Measurements from ENCODE around the gene GOLGA3. TPM values are rescaled to one million over a fixed set of nuclear protein-coding genes. Genes with fewer than 3 reads are reported as not detected.

Gene GOLGA3
- total and polyA plus RNA-seq, 2 donors (not counting 1 experiment from before 2014, with no cell fraction given), result 32.7 to 66.0 TPM

GRCh38 chr12:132789099-132789471 lies 39.6 kb downstream of the GOLGA3 start:
- ATAC-seq (ENCODE audit: low read depth), result no peak
- intact Hi-C loops (cut with micrococcal nuclease), result no loop called here
- no peak for DNase-seq
- Histone ChIP-seq H3K79me2 (ENCODE audit: control insufficient read depth, insufficient read depth, low read length) (peaks cover 31% of the 10 kb centered on the region), H3K9me3 (ENCODE audit: control extremely low read depth in 1 of 3, control insufficient read depth in 2 of 3, insufficient read depth in 1 of 3, low read length in 2 of 3) (no peaks in the 10 kb centered on the region), H3K27me3 (replicated peaks in 1 of 4; ENCODE audit: control extremely low read depth in 1 of 4, control insufficient read depth in 3 of 4, insufficient read depth in 4 of 4, low read length in 3 of 4) (no peaks in the 10 kb centered on the region), H3K9ac (ENCODE audit: low read length) (no peak overlapping the region), H3K4me1 (ENCODE audit: control insufficient read depth in 2 of 2, insufficient read depth in 2 of 2, low read length in 2 of 2) (no peaks in the 10 kb centered on the region), H3K27ac (ENCODE audit: low read length in 2 of 2) (no peak overlapping the region), H4K20me1 (ENCODE audit: control insufficient read depth, insufficient read depth, low read length, poor library complexity, severe bottlenecking) (peaks cover 16% of the 10 kb centered on the region), H3K4me2 (replicated peaks; ENCODE audit: low read depth, low read length, poor library complexity, severe bottlenecking) (no peak overlapping the region), H2AFZ (ENCODE audit: insufficient read depth, low read depth, low read length, poor library complexity, severe bottlenecking) (no peak overlapping the region), H3K4me3 (ENCODE audit: control extremely low read depth in 1 of 5, extremely low read depth in 1 of 5, insufficient read depth in 1 of 5, low read depth in 2 of 5, low read length in 4 of 5) (no peak overlapping the region), H3K36me3 (replicated peaks in 1 of 2; ENCODE audit: control extremely low read depth in 1 of 2, control insufficient read depth in 1 of 2, extremely low read depth in 1 of 2, insufficient read depth in 2 of 2, low read length in 1 of 2) (peaks cover 0 to 57% of the 10 kb centered on the region in 2 experiments)
- H3K9me3 Mint-ChIP-seq (ENCODE audit: insufficient read depth), result no peaks in the 10 kb centered on the region
- H3K4me1 Mint-ChIP-seq, result no peaks in the 10 kb centered on the region
- WGBS (ENCODE audit: insufficient coverage), result 96% methylated on average over 20 of the region's 21 CpGs
- ChIA-PET CTCF (interaction anchor here (0.6 to 0.9 kb wide), 2 partner anchors 15 to 20 kb away, joined by 3 read pairs; no protein-coding TSS in a partner anchor), POLR2A (no interaction called here)
- no peak for TF ChIP-seq CTCF (IDR thresholded peaks at IDR 0.05)
- no peak for TF ChIP-seq EZH2 (IDR thresholded peaks at IDR 0.05; ENCODE audit: borderline replicate concordance, insufficient read depth, low read depth, low read length, poor library complexity, severe bottlenecking)
- no peaks in the 10 kb centered on the region for H3K27me3 Mint-ChIP-seq
- H3K4me3 Mint-ChIP-seq, result no peak overlapping the region
- no peak overlapping the region for H3K27ac Mint-ChIP-seq

- H4K20me1 ChIP-seq (ENCODE audit: control insufficient read depth, insufficient read depth, low read length, poor library complexity, severe bottlenecking), result peaks cover 11% of the 10 kb centered on the region
- Mint-ChIP-seq H3K4me3 (no peak overlapping the region), H3K27ac (no peak overlapping the region), H3K4me1 (no peaks in the 10 kb centered on the region), H3K9me3 (ENCODE audit: insufficient read depth) (no peaks in the 10 kb centered on the region), H3K27me3 (no peaks in the 10 kb centered on the region)
- intact Hi-C loops (cut with micrococcal nuclease), result no loop called here
- ATAC-seq (ENCODE audit: low read depth), result no peak
- TF ChIP-seq EZH2 (IDR thresholded peaks at IDR 0.05; ENCODE audit: borderline replicate concordance, insufficient read depth, low read depth, low read length, poor library complexity, severe bottlenecking), result no peak
- TF ChIP-seq CTCF (IDR thresholded peaks at IDR 0.05), result no peak
- no peaks in the 10 kb centered on the region for H3K9me3 ChIP-seq (ENCODE audit: control extremely low read depth in 1 of 3, control insufficient read depth in 2 of 3, insufficient read depth in 1 of 3, low read length in 2 of 3)
- H3K27me3 ChIP-seq (replicated peaks in 1 of 4; ENCODE audit: control extremely low read depth in 1 of 4, control insufficient read depth in 3 of 4, insufficient read depth in 4 of 4, low read length in 3 of 4), result no peaks in the 10 kb centered on the region
- no peak overlapping the region for H2AFZ ChIP-seq (ENCODE audit: insufficient read depth, low read depth, low read length, poor library complexity, severe bottlenecking)
- no peak for DNase-seq
- H3K4me2 ChIP-seq (replicated peaks; ENCODE audit: low read depth, low read length, poor library complexity, severe bottlenecking), result no peak overlapping the region
- CTCF ChIA-PET, result interaction anchor here (0.6 to 0.9 kb wide), 2 partner anchors 16 to 20 kb away, joined by 3 read pairs; no protein-coding TSS in a partner anchor
- H3K27ac ChIP-seq (ENCODE audit: low read length in 2 of 2), result no peak overlapping the region
- peaks cover 0 to 56% of the 10 kb centered on the region in 2 experiments for H3K36me3 ChIP-seq (replicated peaks in 1 of 2; ENCODE audit: control extremely low read depth in 1 of 2, control insufficient read depth in 1 of 2, extremely low read depth in 1 of 2, insufficient read depth in 2 of 2, low read length in 1 of 2)
- no peaks in the 10 kb centered on the region for H3K4me1 ChIP-seq (ENCODE audit: control insufficient read depth in 2 of 2, insufficient read depth in 2 of 2, low read length in 2 of 2)
- POLR2A ChIA-PET, result no interaction called here
- H3K9ac ChIP-seq (ENCODE audit: low read length), result no peak overlapping the region
- H3K79me2 ChIP-seq (ENCODE audit: control insufficient read depth, insufficient read depth, low read length), result peaks cover 25% of the 10 kb centered on the region
- WGBS (ENCODE audit: insufficient coverage), result 96% methylated on average over 26 of the region's 29 CpGs
- H3K4me3 ChIP-seq (ENCODE audit: control extremely low read depth in 1 of 5, extremely low read depth in 1 of 5, insufficient read depth in 1 of 5, low read depth in 2 of 5, low read length in 4 of 5), result no peak overlapping the region
Observed at GRCh38 chr12:132788375-132789098, 40.1 kb downstream of the GOLGA3 start.

Data from B cell (primary cell).